Stimulated activated CD4-positive, alpha-beta T cell treated with anti-CD3 and anti-CD28 coated beads, Interleukin-2, amount 100 ng/mL, for 48 hours (primary cell): Measurements from ENCODE around the gene TTC14.
"Not testable (repeated sequence)": the region's sequence is repeated elsewhere in the genome, so short reads cannot be mapped to it uniquely, and the experiment has no call there.

Experiments used
- DNase-seq, 2 donors: peaks; one replicate each; pipeline ENCODE4 v3.0.0-alpha.2; 2020

The TTC14 gene

DNA sequence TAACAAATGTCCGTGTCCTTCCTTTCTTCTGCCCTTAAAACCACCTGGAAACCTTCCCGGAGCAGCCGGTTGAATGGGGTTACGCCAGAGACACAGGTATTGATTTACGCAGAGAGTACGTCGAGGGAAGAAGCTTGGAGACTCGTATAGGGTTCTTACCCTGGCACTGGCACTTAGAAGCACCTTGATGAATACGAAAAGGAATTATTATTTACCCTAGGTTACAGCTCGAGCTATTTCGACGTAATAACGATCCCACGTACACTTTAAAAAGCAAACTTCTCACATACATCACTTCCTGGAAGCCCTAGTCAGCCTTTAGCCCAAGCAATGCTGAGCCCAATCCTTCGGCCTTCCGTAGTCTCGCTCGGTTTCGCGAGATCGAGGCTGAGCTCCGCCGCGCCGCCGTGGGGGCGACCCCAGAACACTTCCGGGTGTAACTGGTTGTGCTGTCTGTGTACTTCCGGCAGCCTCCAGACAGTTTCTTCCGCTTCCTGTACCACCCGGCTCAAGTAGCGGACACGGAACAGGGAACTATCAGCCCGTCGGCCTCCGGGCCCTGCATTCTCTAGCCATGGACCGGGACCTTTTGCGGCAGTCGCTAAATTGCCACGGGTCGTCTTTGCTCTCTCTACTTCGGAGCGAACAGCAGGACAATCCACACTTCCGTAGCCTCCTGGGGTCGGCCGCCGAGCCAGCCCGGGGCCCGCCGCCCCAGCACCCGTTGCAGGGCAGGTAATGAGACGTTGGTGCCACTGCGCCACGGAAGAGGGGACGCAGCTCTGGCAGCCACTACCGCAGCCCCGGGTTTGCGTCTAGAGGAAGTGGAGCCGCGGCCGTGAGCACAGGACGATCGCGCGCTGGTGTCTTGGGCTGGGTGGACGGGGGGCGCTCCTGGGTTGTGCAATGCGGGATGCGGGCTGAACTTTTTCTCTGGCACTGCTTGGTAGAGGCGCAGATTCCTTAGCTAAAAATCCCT lies at the start of gene TTC14:
TTC14 (plus strand) TSS at position 476 of the 979 bp plus-strand sequence; CDS start at position 575, 99 bp downstream.
- DNase-seq = peak; percentile 85 to 89

DNA sequence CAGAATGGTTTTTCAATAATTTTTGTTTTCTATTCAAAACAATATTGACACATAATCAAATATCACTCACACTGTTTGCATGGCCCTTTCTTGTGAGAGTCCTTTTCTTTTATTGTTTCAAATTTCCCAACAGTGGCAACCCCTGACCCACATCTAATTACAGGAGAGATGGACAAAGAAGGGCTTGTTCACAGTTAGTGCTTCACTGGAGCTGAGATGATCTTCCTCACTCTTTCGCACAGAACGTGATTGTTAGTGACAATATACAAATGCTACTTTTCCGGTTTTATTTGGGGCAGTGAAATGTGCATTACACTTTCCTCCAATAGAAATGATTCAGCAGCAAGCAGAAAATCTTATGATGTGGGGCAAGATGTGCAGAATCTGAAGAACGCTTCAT lies 38.6 kb upstream of the TTC14 start:
- no peak for DNase-seq

GRCh38 chr3:180564676-180565075 lies 37.3 kb upstream of the TTC14 start:
- DNase-seq = no peak

GRCh38 chr3:180570238-180570637 lies 31.7 kb upstream of the TTC14 start:
- no peak for DNase-seq

GRCh38 chr3:180571831-180572598 lies 29.9 kb upstream of the TTC14 start:
- DNase-seq = no peak

DNA sequence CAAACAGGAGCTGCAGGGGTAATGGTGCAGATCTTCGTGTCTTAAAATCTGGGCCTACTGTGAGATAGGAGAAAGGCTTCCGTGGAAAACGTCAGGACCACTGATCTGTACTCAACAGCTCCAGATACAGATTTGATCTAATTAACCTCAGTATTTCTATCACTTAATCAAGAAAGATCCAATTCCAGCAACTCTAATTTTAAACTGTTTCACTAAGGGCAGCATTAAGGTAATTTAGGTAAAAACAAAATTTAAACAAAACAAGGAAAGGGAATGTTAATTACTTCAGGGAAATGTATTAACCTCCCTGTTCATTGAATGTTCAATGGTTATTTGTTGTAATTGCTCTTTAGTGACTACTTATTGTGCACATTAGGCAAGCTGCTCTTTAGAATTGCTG lies 26.4 kb upstream of the TTC14 start:
- no peak for DNase-seq

DNA sequence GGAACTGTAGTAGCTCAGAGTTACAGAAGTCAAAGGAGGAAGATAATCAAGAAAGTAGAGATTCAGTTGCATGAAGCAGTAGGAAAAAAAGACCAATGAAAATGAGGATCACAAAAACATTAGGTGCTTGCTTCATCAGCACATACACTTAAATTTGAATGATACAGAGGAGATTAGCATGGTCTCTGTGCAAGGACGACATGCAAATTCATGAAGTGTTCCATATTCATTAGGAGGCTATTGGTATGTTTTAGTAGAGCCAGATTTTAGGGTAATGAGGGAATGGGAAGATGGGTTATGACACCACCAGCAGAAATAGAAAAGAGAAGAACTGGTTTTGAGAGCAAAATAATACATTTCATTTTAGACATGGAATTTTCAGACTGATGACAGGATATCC lies 21.0 kb upstream of the TTC14 start:
- DNase-seq = no peak

GRCh38 chr3:180590396-180590795 lies 11.6 kb upstream of the TTC14 start:
- DNase-seq = no peak

DNA sequence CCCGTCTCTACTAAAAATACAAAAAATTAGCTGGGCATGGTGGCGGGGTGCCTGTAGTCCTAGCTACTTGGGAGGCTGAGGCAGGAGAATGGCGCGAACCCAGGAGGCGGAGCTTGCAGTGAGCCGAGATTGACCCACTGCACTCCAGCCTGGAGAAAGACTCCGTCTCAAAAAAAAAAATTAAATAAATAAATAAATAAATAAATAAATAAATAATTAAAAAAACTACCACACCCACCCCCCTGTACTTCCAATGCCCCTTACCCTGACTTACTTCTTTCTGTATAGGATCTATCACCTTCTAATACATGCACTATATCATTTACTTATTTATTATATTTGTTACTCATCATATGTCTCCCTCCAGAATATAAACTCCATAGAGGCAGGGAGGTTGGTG lies 8.3 kb upstream of the TTC14 start:
- DNase-seq = not testable (repeated sequence)

GRCh38 chr3:180594631-180595558 lies 7.1 kb upstream of the TTC14 start:
- DNase-seq = no peak

GRCh38 chr3:180595559-180595935 lies 6.4 kb upstream of the TTC14 start:
- DNase-seq = no peak

- DNase-seq = no peak
Measured at GRCh38 chr3:180600473-180600872, 1.5 kb upstream of the TTC14 start.

- no peak for DNase-seq
Measured at GRCh38 chr3:180611006-180611405, 9.0 kb downstream of the TTC14 start.

GRCh38 chr3:180612364-180612763 lies 10.4 kb downstream of the TTC14 start:
- no peak for DNase-seq

GRCh38 chr3:180615954-180616353 lies 14.0 kb downstream of the TTC14 start:
- no peak for DNase-seq

GRCh38 chr3:180617049-180617448 lies 15.1 kb downstream of the TTC14 start:
- DNase-seq = no peak

- DNase-seq = not testable (repeated sequence)
Measured at GRCh38 chr3:180618563-180618962, 16.6 kb downstream of the TTC14 start.

- DNase-seq = no peak
Measured at GRCh38 chr3:180619723-180620122, 17.8 kb downstream of the TTC14 start.

DNA sequence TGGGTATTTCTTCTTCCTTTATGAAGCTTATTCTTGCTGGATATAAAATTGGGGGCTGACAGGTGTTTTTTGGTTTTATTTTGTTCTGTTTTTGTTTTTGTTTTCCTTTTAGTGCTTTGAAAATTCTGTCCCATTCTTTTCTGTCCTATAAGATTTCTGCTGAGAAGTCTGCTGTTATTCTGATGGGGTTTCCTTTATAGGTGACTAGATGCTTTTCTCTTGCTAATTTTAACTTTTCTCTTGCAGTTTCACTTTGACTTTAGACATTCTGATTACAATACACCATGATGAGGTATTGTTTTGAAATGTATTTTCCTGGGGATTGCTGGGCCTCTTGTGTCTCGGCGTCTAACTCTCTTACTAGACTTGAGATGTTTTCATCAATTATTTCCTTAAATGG lies 22.8 kb downstream of the TTC14 start:
- no peak for DNase-seq

DNA sequence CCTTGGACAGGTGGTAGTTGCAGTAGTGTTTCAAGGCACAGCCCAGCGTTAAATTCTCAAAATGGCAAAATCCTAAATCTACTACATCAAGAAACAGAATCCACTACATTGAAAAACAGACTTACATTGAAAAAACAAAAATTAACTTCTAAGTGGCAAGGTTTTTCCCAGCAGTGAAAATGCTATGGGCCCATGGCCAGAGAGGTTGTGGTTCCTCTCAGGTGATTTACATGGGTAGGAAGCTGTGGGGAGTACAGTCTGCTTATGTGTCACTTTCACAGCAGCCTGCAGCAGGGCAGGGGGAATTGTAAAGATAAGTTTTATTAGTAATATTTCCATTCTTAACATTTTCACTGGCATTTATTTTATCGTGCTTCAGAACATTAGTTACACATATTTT lies 24.9 kb downstream of the TTC14 start:
- DNase-seq = no peak

GRCh38 chr3:180630371-180630770 lies 28.4 kb downstream of the TTC14 start:
- DNase-seq = no peak

- no peak for DNase-seq
Measured at GRCh38 chr3:180631317-180631716, 29.4 kb downstream of the TTC14 start.

DNA sequence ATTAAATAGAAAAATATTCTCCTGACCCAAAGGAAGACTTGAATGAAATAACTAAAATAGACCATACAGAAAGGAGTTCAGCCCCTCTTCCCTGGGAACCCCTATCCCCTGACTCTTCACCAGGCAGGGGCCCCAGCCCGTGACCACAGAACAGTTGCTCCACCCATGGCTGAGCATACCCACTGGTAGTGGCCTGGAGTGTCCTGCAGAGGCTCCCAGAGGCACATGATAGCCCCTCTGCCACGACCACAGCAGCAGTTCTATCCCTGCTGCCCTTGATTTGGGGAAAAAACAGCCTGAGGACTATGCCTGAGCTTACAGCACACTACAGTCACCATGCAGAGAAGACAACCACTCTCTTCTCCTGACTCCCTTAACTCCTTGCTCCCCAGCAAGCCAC lies 31.8 kb downstream of the TTC14 start:
- DNase-seq = no peak
